Duodenal mucosa (tissue), 2 donors: ENCODE results near the gene CHRNA9.
"Not testable (repeated sequence)": the region's sequence is repeated elsewhere in the genome, so short reads cannot be mapped to it uniquely, and the experiment has no call there.

Experiments used
- H3K27ac ChIP-seq: one replicate; pipeline ENCODE4 v1.7.0; 2013; ENCODE audit warnings: low read depth, low read length
- H3K27me3 ChIP-seq, 2 donors: one replicate each; pipeline ENCODE4 v1.7.0; 2013; ENCODE audit warnings: low read length in 2 of 2, control low read depth in 1 of 2; ENCODE audit not compliant: insufficient read depth in 2 of 2, control insufficient read depth in 1 of 2
- H3K36me3 ChIP-seq, 2 donors: one replicate each; pipeline ENCODE4 v1.7.0; 2013; ENCODE audit warnings: low read length in 2 of 2, control low read depth in 1 of 2; ENCODE audit not compliant: insufficient read depth in 2 of 2, control insufficient read depth in 1 of 2
- H3K4me1 ChIP-seq, 2 donors: one replicate each; pipeline ENCODE4 v1.7.0; 2013; ENCODE audit warnings: low read length in 2 of 2, control low read depth in 1 of 2; ENCODE audit not compliant: insufficient read depth in 2 of 2, control insufficient read depth in 1 of 2
- H3K4me3 ChIP-seq, 2 donors: one replicate each; pipeline ENCODE4 v1.7.0; 2013; ENCODE audit warnings: low read length in 2 of 2, low read depth in 1 of 2
- H3K9ac ChIP-seq, 2 donors: one replicate each; pipeline ENCODE4 v1.7.0; 2013; ENCODE audit warnings: low read length in 2 of 2, low read depth in 1 of 2
- H3K9me3 ChIP-seq, 2 donors: one replicate each; pipeline ENCODE4 v1.7.0; 2013; ENCODE audit warnings: low read length in 2 of 2, control low read depth in 1 of 2; ENCODE audit not compliant: control insufficient read depth in 1 of 2

Gene CHRNA9

GRCh38 chr4:40334591-40335524 is at the start of gene CHRNA9:
Gene CHRNA9, plus strand, starts transcription at chr4:40335333. Its CDS starts 135 bp downstream, at chr4:40335468.
- H3K4me1 ChIP-seq = no peaks in the 10 kb centered on the region
- H3K27me3 ChIP-seq = no peaks in the 10 kb centered on the region
- H3K36me3 ChIP-seq = no peaks in the 10 kb centered on the region
- no peak within 1 kb of the TSS for H3K27ac ChIP-seq
- H3K9me3 ChIP-seq = no peaks in the 10 kb centered on the region
- no peak within 1 kb of the TSS for H3K9ac ChIP-seq
- no peak within 1 kb of the TSS for H3K4me3 ChIP-seq

GRCh38 chr4:40285692-40286091 is 49.4 kb upstream of the CHRNA9 start:
- H3K27ac ChIP-seq = no peak overlapping the region
- H3K36me3 ChIP-seq = no peaks in the 10 kb centered on the region
- peaks cover 6% of the 10 kb centered on the region in 2 donors for H3K4me1 ChIP-seq
- H3K9ac ChIP-seq = no peak overlapping the region
- no peak overlapping the region for H3K4me3 ChIP-seq
- no peaks in the 10 kb centered on the region for H3K27me3 ChIP-seq
- H3K9me3 ChIP-seq = no peaks in the 10 kb centered on the region

GRCh38 chr4:40288566-40288965 is 46.6 kb upstream of the CHRNA9 start:
- peaks cover 6% of the 10 kb centered on the region in 2 donors for H3K4me1 ChIP-seq
- no peak overlapping the region for H3K27ac ChIP-seq
- H3K9me3 ChIP-seq = no peaks in the 10 kb centered on the region
- H3K4me3 ChIP-seq = no peak overlapping the region
- H3K9ac ChIP-seq = no peak overlapping the region
- H3K36me3 ChIP-seq = no peaks in the 10 kb centered on the region
- H3K27me3 ChIP-seq = no peaks in the 10 kb centered on the region

- Histone ChIP-seq H3K36me3 (no peaks in the 10 kb centered on the region), H3K4me1 (peaks cover 6% of the 10 kb centered on the region in 2 donors), H3K27me3 (no peaks in the 10 kb centered on the region), H3K27ac (no peak overlapping the region), H3K9ac (no peak overlapping the region), H3K4me3 (no peak overlapping the region), H3K9me3 (peaks cover 0 to 1% of the 10 kb centered on the region in 2 donors)
Measured at GRCh38 chr4:40289366-40290188, 45.6 kb upstream of the CHRNA9 start.

GRCh38 chr4:40290611-40291186 is 44.4 kb upstream of the CHRNA9 start:
- H3K27me3 ChIP-seq, H3K4me3 ChIP-seq, H3K9me3 ChIP-seq, H3K4me1 ChIP-seq, H3K9ac ChIP-seq, H3K27ac ChIP-seq, H3K36me3 ChIP-seq: not testable (repeated sequence)

GRCh38 chr4:40292313-40292759 is 42.8 kb upstream of the CHRNA9 start:
- H3K9me3 ChIP-seq = peaks cover 8 to 10% of the 10 kb centered on the region in 2 donors
- H3K9ac ChIP-seq = no peak overlapping the region
- H3K27ac ChIP-seq = no peak overlapping the region
- no peak overlapping the region for H3K4me3 ChIP-seq
- H3K27me3 ChIP-seq = no peaks in the 10 kb centered on the region
- H3K36me3 ChIP-seq = no peaks in the 10 kb centered on the region
- H3K4me1 ChIP-seq = peaks cover 6% of the 10 kb centered on the region in 2 donors

GRCh38 chr4:40294339-40294738 is 40.8 kb upstream of the CHRNA9 start:
- H3K4me3 ChIP-seq = no peak overlapping the region
- H3K36me3 ChIP-seq = no peaks in the 10 kb centered on the region
- H3K27me3 ChIP-seq = no peaks in the 10 kb centered on the region
- H3K27ac ChIP-seq = no peak overlapping the region
- H3K4me1 ChIP-seq = peaks cover 6% of the 10 kb centered on the region in 2 donors
- peaks cover 8 to 10% of the 10 kb centered on the region in 2 donors for H3K9me3 ChIP-seq
- H3K9ac ChIP-seq = no peak overlapping the region

GRCh38 chr4:40295030-40295429 is 40.1 kb upstream of the CHRNA9 start:
- not testable (repeated sequence) for H3K9me3 ChIP-seq, H3K9ac ChIP-seq, H3K4me3 ChIP-seq, H3K4me1 ChIP-seq, H3K27me3 ChIP-seq, H3K36me3 ChIP-seq, H3K27ac ChIP-seq

- no peak overlapping the region for H3K27ac ChIP-seq
- H3K9me3 ChIP-seq = peaks cover 8 to 10% of the 10 kb centered on the region in 2 donors
- no peaks in the 10 kb centered on the region for H3K27me3 ChIP-seq
- no peak overlapping the region for H3K9ac ChIP-seq
- H3K36me3 ChIP-seq = no peaks in the 10 kb centered on the region
- no peaks in the 10 kb centered on the region for H3K4me1 ChIP-seq
- no peak overlapping the region for H3K4me3 ChIP-seq
Measured at GRCh38 chr4:40295572-40295971, 39.6 kb upstream of the CHRNA9 start.

GRCh38 chr4:40299126-40299525 is 36.0 kb upstream of the CHRNA9 start:
- Histone ChIP-seq H3K9ac (no peak overlapping the region), H3K4me3 (no peak overlapping the region), H3K36me3 (no peaks in the 10 kb centered on the region), H3K9me3 (peaks cover 8 to 10% of the 10 kb centered on the region in 2 donors), H3K4me1 (peaks cover 0 to 5% of the 10 kb centered on the region in 2 donors), H3K27me3 (no peaks in the 10 kb centered on the region), H3K27ac (no peak overlapping the region)
